IMR-90 (cell line): Measurements from ENCODE around the gene KLHL17. TPM values are rescaled to one million over a fixed set of nuclear protein-coding genes. Genes with fewer than 3 reads are reported as not detected.

ENCODE experiments used
- ATAC-seq: fragments of 200-7000 bp; cut with Tn5 transposase; 2 replicates; pipeline ENCODE4 v1.9.1; 2020; ENCODE audit warnings: low read depth, mild to moderate bottlenecking, moderate library complexity
- BruUV-seq: library from RNA; stranded (reverse); fragments of 400-500 nt; replicated peaks from 2 replicates; lab custom pipeline; 2021; lab: Mats Ljungman, UMichigan
- CTCF ChIA-PET: fragments of 300-600 bp; formaldehyde crosslinking; extraction: SDS; loops from one replicate; lab custom pipeline; 2021; ENCODE audit warnings: antibody characterized with exemption; lab: Yijun Ruan, JAX
- POLR2A ChIA-PET: fragments of 300-600 bp; sonication (Branson Sonifier 250); formaldehyde crosslinking; loops from one replicate; lab custom pipeline; 2022; ENCODE audit warnings: antibody characterized with exemption; ENCODE audit not compliant: unreplicated experiment; lab: Charles Lee
- DNase-seq: peaks from one replicate; pipeline ENCODE4 v3.0.0; 2013
- H2AFZ ChIP-seq: replicated peaks from 2 replicates; pipeline ENCODE3; 2013; ENCODE audit warnings: low read length, mild to moderate bottlenecking; ENCODE audit not compliant: poor library complexity
- H2AK5ac ChIP-seq: 2 replicates; pipeline ENCODE4 v1.6.1; 2013; ENCODE audit warnings: low read depth, low read length, inconsistent platforms
- H2AK9ac ChIP-seq: replicated peaks from 2 replicates; pipeline ENCODE3; 2013; ENCODE audit warnings: mild to moderate bottlenecking, low read depth, low read length, moderate library complexity; ENCODE audit not compliant: poor library complexity
- H2BK120ac ChIP-seq: 2 replicates; pipeline ENCODE4 v1.6.1; 2013; ENCODE audit warnings: low read depth, low read length, inconsistent platforms
- H2BK15ac ChIP-seq: 3 replicates; pipeline ENCODE4 v1.6.1; 2013; ENCODE audit warnings: low read depth, low read length, inconsistent platforms
- H2BK20ac ChIP-seq: 2 replicates; pipeline ENCODE4 v1.6.1; 2013; ENCODE audit warnings: low read depth, mild to moderate bottlenecking, inconsistent platforms, low read length, moderate library complexity
- H2BK5ac ChIP-seq: 2 replicates; pipeline ENCODE4 v1.6.1; 2013; ENCODE audit warnings: mild to moderate bottlenecking, low read depth, low read length, inconsistent platforms; ENCODE audit not compliant: poor library complexity, severe bottlenecking
- H3K14ac ChIP-seq: replicated peaks from 2 replicates; pipeline ENCODE4 v1.6.1; 2013; ENCODE audit warnings: low read depth, low read length, inconsistent platforms
- H3K18ac ChIP-seq: 2 replicates; pipeline ENCODE4 v1.6.1; 2013; ENCODE audit warnings: low read depth, low read length, control low read depth
- H3K23ac ChIP-seq: 2 replicates; pipeline ENCODE4 v1.6.1; 2013; ENCODE audit warnings: low read depth, low read length, inconsistent platforms
- H3K27ac ChIP-seq: 2 replicates; pipeline ENCODE4 v1.5.1; 2013; ENCODE audit warnings: mild to moderate bottlenecking, control low read depth, low read length; ENCODE audit not compliant: insufficient read depth
- H3K27me3 ChIP-seq: 2 replicates; pipeline ENCODE4 v1.6.1; 2013; ENCODE audit warnings: low read length; ENCODE audit not compliant: control insufficient read depth, insufficient read depth
- H3K36me3 ChIP-seq: 2 replicates; pipeline ENCODE4 v1.6.1; 2013; ENCODE audit warnings: low read length, mixed read lengths; ENCODE audit not compliant: control insufficient read depth, insufficient read depth
- H3K4ac ChIP-seq: 2 replicates; pipeline ENCODE4 v1.6.1; 2013; ENCODE audit warnings: low read depth, low read length, inconsistent platforms
- H3K4me1 ChIP-seq: 2 replicates; pipeline ENCODE4 v1.6.1; 2013; ENCODE audit warnings: low read length, mixed read lengths; ENCODE audit not compliant: control insufficient read depth, insufficient read depth
- H3K4me2 ChIP-seq: 2 replicates; pipeline ENCODE4 v1.6.1; 2013; ENCODE audit warnings: low read depth, mild to moderate bottlenecking, control low read depth, low read length, moderate library complexity
- H3K4me3 ChIP-seq: 2 replicates; pipeline ENCODE4 v1.5.1; 2013; ENCODE audit warnings: low read depth, mild to moderate bottlenecking, control low read depth, low read length, moderate library complexity; ENCODE audit not compliant: insufficient read depth
- H3K56ac ChIP-seq: 2 replicates; pipeline ENCODE4 v1.6.1; 2013; ENCODE audit warnings: low read length, inconsistent platforms; ENCODE audit not compliant: insufficient read depth; ENCODE audit errors: extremely low read depth
- H3K79me1 ChIP-seq, 2 experiments: 2 replicates each; pipeline ENCODE4 v1.6.1; 2013; ENCODE audit warnings: low read length in 2 of 2, inconsistent platforms in 1 of 2, low read depth in 1 of 2
- H3K9ac ChIP-seq: 2 replicates; pipeline ENCODE4 v1.6.1; 2013; ENCODE audit warnings: low read depth, low read length, control low read depth
- H3K9me1 ChIP-seq: 2 replicates; pipeline ENCODE4 v1.6.1; 2013; ENCODE audit warnings: low read length, inconsistent platforms; ENCODE audit not compliant: insufficient read depth
- H3K9me3 ChIP-seq: 2 replicates; pipeline ENCODE4 v1.6.1; 2013; ENCODE audit warnings: low read length; ENCODE audit not compliant: control insufficient read depth, insufficient read depth
- H4K20me1 ChIP-seq: 2 replicates; pipeline ENCODE4 v1.6.1; 2013; ENCODE audit warnings: low read length, inconsistent platforms; ENCODE audit not compliant: insufficient read depth
- H4K5ac ChIP-seq: 2 replicates; pipeline ENCODE4 v1.6.1; 2013; ENCODE audit warnings: mild to moderate bottlenecking, low read depth, low read length, control low read depth
- H4K8ac ChIP-seq, 2 experiments: 2 replicates each; pipeline ENCODE4 v1.6.1; 2013; ENCODE audit warnings: low read depth in 2 of 2, low read length in 2 of 2, control low read depth in 1 of 2, inconsistent platforms in 1 of 2
- H4K91ac ChIP-seq: 2 replicates; pipeline ENCODE4 v1.6.1; 2013; ENCODE audit warnings: low read depth, low read length, inconsistent platforms; ENCODE audit not compliant: insufficient read depth
- CTCF ChIP-seq: conservative IDR thresholded peaks from 2 replicates; pipeline ENCODE4 v1.5.1; 2012; ENCODE audit warnings: mild to moderate bottlenecking, low read depth, low read length, improper control_type of control experiment
- FOS ChIP-seq: fragments of 150-350 bp; IDR thresholded peaks from 2 replicates; pipeline ENCODE4 v1.6.1; 2016; ENCODE audit warnings: low read depth, low read length
- MAZ ChIP-seq: IDR thresholded peaks from 2 replicates; pipeline ENCODE4 v1.6.1; 2012; ENCODE audit warnings: low read depth, mild to moderate bottlenecking, low read length, improper control_type of control experiment, moderate library complexity, borderline replicate concordance
- POLR2A ChIP-seq: IDR thresholded peaks from 2 replicates; pipeline ENCODE4 v1.6.1; 2012; ENCODE audit warnings: mild to moderate bottlenecking, low read depth, low read length
- RAD21 ChIP-seq: IDR thresholded peaks from 2 replicates; pipeline ENCODE4 v1.6.1; 2012; ENCODE audit warnings: low read length, improper control_type of control experiment
- RFX5 ChIP-seq: IDR thresholded peaks from 2 replicates; pipeline ENCODE4 v1.8.0; 2012; ENCODE audit warnings: low read depth, mild to moderate bottlenecking, low read length, moderate library complexity
- WGBS, 2 experiments: methylation state at CpG; one replicate each; pipeline versions ENCODE4 v1.1.5 to v1.1.7; 2013; ENCODE audit warnings: missing lambda C conversion rate in 2 of 2; ENCODE audit not compliant: insufficient read length in 1 of 2; ENCODE audit errors: extremely low coverage in 2 of 2; 5-methylcytosine and 5-hydroxymethylcytosine counted together
- dilution Hi-C: fragments of 300-500 bp; cut with HindIII; formaldehyde crosslinking; loops from one replicate; pipeline ENCODE4 v1.14.3; 2018; ENCODE audit warnings: low sequenced_read_pairs; ENCODE audit not compliant: unreplicated experiment
- in situ Hi-C: fragments of 300-500 bp; cut with MboI; formaldehyde crosslinking; loops from 3 replicates; pipeline ENCODE4 v1.14.3; 2019; ENCODE audit warnings: low sequenced_read_pairs, inconsistent platforms, mixed read lengths
- intact Hi-C: fragments of 100-400 bp; cut with micrococcal nuclease; formaldehyde crosslinking; loops from 2 replicates; pipeline ENCODE4 v1.10.0; 2022
- polyA plus RNA-seq, 3 experiments: library from polyadenylated mRNA; depleted of rRNA; stranded (reverse); fragments of >200 nt; gene quantifications; 2 replicates each; pipeline ENCODE4 v1.2.3, GENCODE V29; 2012; ENCODE audit warnings: low replicate concordance in 1 of 3
- total RNA-seq: library from RNA; depleted of rRNA; stranded (reverse); fragments of >200 nt; gene quantifications from 2 replicates; pipeline ENCODE4 v1.2.3, GENCODE V29; 2012

Gene KLHL17
- total and polyA plus RNA-seq, 2 of the 4 experiments (the other 2 are of a cell fraction): 3.4 to 41.0 TPM

GRCh38 chr1:981491-981954 is 21.1 kb downstream of the KLHL17 start (continued):
- TF ChIP-seq CTCF (no peak), RAD21 (no peak), FOS (no peak)

GRCh38 chr1:981955-982558 is 21.7 kb downstream of the KLHL17 start, which contains the start of gene PERM1:
PERM1 (minus strand) TSS chr1:982093; CDS start chr1:981029, 1,064 bp downstream.
- H2AK5ac ChIP-seq: no peak within 1 kb of the TSS; the same call in 1 of the 2 replicates
- no TSS peak for BruUV-seq
- no peaks in the 10 kb centered on the region for H3K9me1 ChIP-seq
- no peak within 1 kb of the TSS for H2BK20ac ChIP-seq
- H2BK120ac ChIP-seq: no peak within 1 kb of the TSS
- no peak within 1 kb of the TSS for H3K18ac ChIP-seq
- no peak for ATAC-seq
- H4K5ac ChIP-seq: no peak within 1 kb of the TSS
- no peak within 1 kb of the TSS for H2BK5ac ChIP-seq
- no peaks in the 10 kb centered on the region for H3K4me1 ChIP-seq
- peaks cover 5% of the 10 kb centered on the region; the same call in 1 of the 2 replicates for H3K27me3 ChIP-seq
- H4K8ac ChIP-seq: no peak within 1 kb of the TSS
- H3K9ac ChIP-seq: no peak within 1 kb of the TSS
- H3K56ac ChIP-seq: no peak within 1 kb of the TSS
- H3K4ac ChIP-seq: no peak within 1 kb of the TSS
- no peaks in the 10 kb centered on the region; the same call in 1 of the 2 replicates for H4K20me1 ChIP-seq
- no peak within 1 kb of the TSS for H3K14ac ChIP-seq
- no peaks in the 10 kb centered on the region for H3K36me3 ChIP-seq
- H3K79me1 ChIP-seq: no peaks in the 10 kb centered on the region
- H2BK15ac ChIP-seq: no peak within 1 kb of the TSS
- ChIA-PET CTCF (no interaction called here), POLR2A (no interaction called here)
- peak within 1 kb of the TSS; percentile 37 for H2AK9ac ChIP-seq
- H3K27ac ChIP-seq: no peak within 1 kb of the TSS
- no peak within 1 kb of the TSS for H3K4me2 ChIP-seq
- intact Hi-C loops: loop anchor here (5.0 kb wide), 1 partner anchor 250 kb away; the partner anchor contains the start of genes B3GALT6 and SDF4
- H3K9me3 ChIP-seq: no peaks in the 10 kb centered on the region
- dilution Hi-C loops: no loop called here
- DNase-seq: no peak
- no peak; the same call in 1 of the 2 replicates for TF ChIP-seq POLR2A
- no peak for TF ChIP-seq CTCF
- no peak for TF ChIP-seq RFX5
- no peak for TF ChIP-seq MAZ
- H2AFZ ChIP-seq: peak within 1 kb of the TSS; percentile 14
- no peak within 1 kb of the TSS for H3K4me3 ChIP-seq
- in situ Hi-C loops: no loop called here
- H4K91ac ChIP-seq: no peak within 1 kb of the TSS
- 72% methylated on average over 20 of the region's 28 CpGs; no CpG with 5 or more reads in 1 of the 2 experiments for WGBS, 2 experiments
- no peak within 1 kb of the TSS for H3K23ac ChIP-seq
